Astrocyte (in vitro differentiated cells and primary cell): ENCODE results near the gene FHIP2A. TPM values are rescaled to one million over a fixed set of nuclear protein-coding genes. Genes with fewer than 3 reads are reported as not detected.

ENCODE experiments used
- DNase-seq: peaks from one replicate; pipeline ENCODE4 v3.0.0-alpha.2; 2010; ENCODE audit warnings: low read depth
- FAIRE-seq: peaks from 2 replicates; lab custom pipeline; 2011; peaks lifted over from hg19 to GRCh38; lab: Jason Lieb, UNC
- H2AFZ ChIP-seq: 2 replicates; pipeline ENCODE4 v1.6.0; 2012; ENCODE audit warnings: low read depth, low read length, inconsistent platforms
- H3K27ac ChIP-seq: 2 replicates; pipeline ENCODE4 v1.5.1; 2011; ENCODE audit warnings: low read depth, low read length, inconsistent platforms
- H3K27me3 ChIP-seq: 2 replicates; pipeline ENCODE4 v1.6.0; 2011; ENCODE audit warnings: low read length, inconsistent platforms; ENCODE audit not compliant: insufficient read depth
- H3K36me3 ChIP-seq: 2 replicates; pipeline ENCODE4 v1.5.1; 2011; ENCODE audit warnings: low read length, inconsistent platforms; ENCODE audit not compliant: insufficient read depth
- H3K4me1 ChIP-seq: 2 replicates; pipeline ENCODE4 v1.5.1; 2011; ENCODE audit warnings: low read length, inconsistent platforms; ENCODE audit not compliant: insufficient read depth
- H3K4me2 ChIP-seq: 2 replicates; pipeline ENCODE4 v1.6.0; 2012; ENCODE audit warnings: low read length, inconsistent platforms
- H3K4me3 ChIP-seq: 2 replicates; pipeline ENCODE4 v1.5.1; 2011; ENCODE audit warnings: low read depth, mild to moderate bottlenecking, low read length, inconsistent platforms; ENCODE audit not compliant: insufficient read depth
- H3K79me2 ChIP-seq: 2 replicates; pipeline ENCODE4 v1.6.0; 2012; ENCODE audit warnings: mild to moderate bottlenecking, low read length, inconsistent platforms; ENCODE audit not compliant: insufficient read depth
- H3K9ac ChIP-seq: 2 replicates; pipeline ENCODE4 v1.6.0; 2012; ENCODE audit warnings: mild to moderate bottlenecking, low read length, inconsistent platforms
- H3K9me3 ChIP-seq: 2 replicates; pipeline ENCODE4 v1.5.1; 2012; ENCODE audit warnings: low read depth, mild to moderate bottlenecking, low read length, inconsistent platforms; ENCODE audit not compliant: insufficient read depth
- H4K20me1 ChIP-seq: 2 replicates; pipeline ENCODE4 v1.6.0; 2012; ENCODE audit warnings: low read length, inconsistent platforms; ENCODE audit not compliant: insufficient read depth
- H3K27ac Mint-ChIP-seq: one replicate; pipeline ENCODE4 v1.8.0; 2021; ENCODE audit warnings: mild to moderate bottlenecking, mixed read lengths; ENCODE audit not compliant: unreplicated experiment
- H3K27me3 Mint-ChIP-seq: one replicate; pipeline ENCODE4 v1.8.0; 2021; ENCODE audit warnings: low read depth, mixed read lengths; ENCODE audit not compliant: unreplicated experiment
- H3K36me3 Mint-ChIP-seq: one replicate; pipeline ENCODE4 v1.8.0; 2021; ENCODE audit warnings: low read depth, mixed read lengths; ENCODE audit not compliant: unreplicated experiment
- H3K4me1 Mint-ChIP-seq: one replicate; pipeline ENCODE4 v1.8.0; 2021; ENCODE audit warnings: low read depth, mixed read lengths; ENCODE audit not compliant: unreplicated experiment
- H3K4me3 Mint-ChIP-seq: one replicate; pipeline ENCODE4 v1.8.0; 2021; ENCODE audit warnings: mild to moderate bottlenecking, moderate library complexity, mixed read lengths; ENCODE audit not compliant: unreplicated experiment
- H3K9me3 Mint-ChIP-seq: one replicate; pipeline ENCODE4 v1.8.0; 2021; ENCODE audit warnings: mild to moderate bottlenecking, mixed read lengths; ENCODE audit not compliant: unreplicated experiment
- CTCF ChIP-seq: IDR thresholded peaks from 2 replicates; pipeline ENCODE4 v1.5.1; 2011; ENCODE audit warnings: low read depth, mild to moderate bottlenecking, inconsistent platforms, low read length, moderate library complexity; ENCODE audit not compliant: insufficient read depth
- EZH2 ChIP-seq: IDR thresholded peaks from 2 replicates; pipeline ENCODE4 v1.6.1; 2012; ENCODE audit warnings: mild to moderate bottlenecking, low read length, inconsistent platforms; ENCODE audit not compliant: insufficient read depth
- total RNA-seq: library from RNA; stranded (reverse); gene quantifications from 2 replicates; pipeline ENCODE4 v1.2.1, GENCODE V29; 2021

Gene FHIP2A
- total RNA-seq, 1 donor from 2014 or later: 38.2 TPM

GRCh38 chr10:114779803-114780576, 41.6 kb upstream of the FHIP2A start:
- Histone ChIP-seq H3K27me3 (no peaks in the 10 kb centered on the region), H3K36me3 (no peaks in the 10 kb centered on the region), H4K20me1 (no peaks in the 10 kb centered on the region), H2AFZ (no peak overlapping the region), H3K9me3 (no peaks in the 10 kb centered on the region), H3K4me1 (peaks cover 20% of the 10 kb centered on the region), H3K4me2 (peak overlapping the region; percentile 63), H3K79me2 (no peaks in the 10 kb centered on the region), H3K4me3 (no peak overlapping the region), H3K27ac (peak overlapping the region; percentile 61), H3K9ac (peak overlapping the region; percentile 47)
- Mint-ChIP-seq H3K4me3 (no peak overlapping the region), H3K27ac (peak overlapping the region; percentile 96), H3K27me3 (peaks cover 3% of the 10 kb centered on the region), H3K4me1 (peaks cover 13% of the 10 kb centered on the region), H3K9me3 (no peaks in the 10 kb centered on the region), H3K36me3 (no peaks in the 10 kb centered on the region)
- DNase-seq (peak; percentile 88), FAIRE-seq (peak; percentile 74)
- no peak for TF ChIP-seq CTCF
- TF ChIP-seq EZH2: no peak

DNA sequence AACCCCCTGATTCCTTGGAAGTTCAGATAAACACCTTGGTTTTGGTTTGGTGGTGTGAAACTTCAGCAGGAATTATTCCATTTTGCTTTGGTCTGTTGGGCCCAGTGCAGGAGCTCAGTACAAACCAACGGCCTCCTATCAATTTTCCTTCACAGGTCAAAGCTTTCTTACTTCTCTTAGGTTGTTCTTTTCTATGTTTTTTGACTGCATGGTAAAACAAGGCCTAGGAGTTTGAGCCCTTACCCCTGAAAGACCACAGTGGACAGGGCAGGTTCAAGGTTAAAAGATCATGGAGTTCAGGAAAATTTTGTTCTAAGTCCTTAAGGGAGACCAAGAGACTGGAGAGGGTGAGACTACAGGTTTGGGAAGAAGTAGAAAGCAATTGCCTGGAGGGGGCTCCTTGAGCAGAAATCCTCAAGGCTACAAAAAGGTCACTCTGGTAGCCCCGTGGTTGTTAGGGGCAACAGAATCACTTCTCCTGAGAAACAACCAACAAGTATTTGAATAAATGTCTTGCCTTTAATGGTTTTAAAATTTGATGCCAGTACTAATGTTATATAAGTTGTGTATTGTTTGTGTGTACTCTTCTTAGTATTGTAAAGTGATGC, 40.9 kb upstream of the FHIP2A start:
- peaks cover 20% of the 10 kb centered on the region for H3K4me1 ChIP-seq
- peaks cover 13% of the 10 kb centered on the region for H3K4me1 Mint-ChIP-seq
- no peaks in the 10 kb centered on the region for H4K20me1 ChIP-seq
- H3K9ac ChIP-seq: peak overlapping the region; percentile 47
- H3K4me2 ChIP-seq: peak overlapping the region; percentile 63
- H3K27ac Mint-ChIP-seq: peak overlapping the region; percentile 96
- no peaks in the 10 kb centered on the region for H3K27me3 Mint-ChIP-seq
- H3K36me3 ChIP-seq: no peaks in the 10 kb centered on the region
- peak overlapping the region; percentile 61 for H3K27ac ChIP-seq
- H3K27me3 ChIP-seq: no peaks in the 10 kb centered on the region
- H3K4me3 ChIP-seq: no peak overlapping the region
- H3K9me3 Mint-ChIP-seq: no peaks in the 10 kb centered on the region
- DNase-seq (no peak), FAIRE-seq (no peak)
- no peaks in the 10 kb centered on the region for H3K36me3 Mint-ChIP-seq
- H3K9me3 ChIP-seq: no peaks in the 10 kb centered on the region
- H3K4me3 Mint-ChIP-seq: no peak overlapping the region
- TF ChIP-seq EZH2: no peak
- H3K79me2 ChIP-seq: no peaks in the 10 kb centered on the region
- H2AFZ ChIP-seq: no peak overlapping the region

- no peak for TF ChIP-seq EZH2
- no peak for TF ChIP-seq CTCF
- H3K27ac ChIP-seq: no peak overlapping the region
- H3K9me3 ChIP-seq: no peaks in the 10 kb centered on the region
- no peak overlapping the region for H3K4me2 ChIP-seq
- H4K20me1 ChIP-seq: no peaks in the 10 kb centered on the region
- Mint-ChIP-seq H3K27ac (no peak overlapping the region), H3K4me1 (peaks cover 13% of the 10 kb centered on the region), H3K27me3 (no peaks in the 10 kb centered on the region), H3K36me3 (no peaks in the 10 kb centered on the region), H3K9me3 (no peaks in the 10 kb centered on the region), H3K4me3 (no peak overlapping the region)
- H3K9ac ChIP-seq: no peak overlapping the region
- H3K4me1 ChIP-seq: peaks cover 20% of the 10 kb centered on the region
- H3K4me3 ChIP-seq: no peak overlapping the region
- FAIRE-seq: no peak
- H3K36me3 ChIP-seq: no peaks in the 10 kb centered on the region
- no peaks in the 10 kb centered on the region for H3K79me2 ChIP-seq
- no peak for DNase-seq
- H2AFZ ChIP-seq: no peak overlapping the region
- no peaks in the 10 kb centered on the region for H3K27me3 ChIP-seq
Measured at GRCh38 chr10:114782666-114783065, 38.9 kb upstream of the FHIP2A start.
